DND-41 (cell line): ENCODE data around the gene NUP50.

Source experiments
- EZH2 ChIP-seq: IDR thresholded peaks from 3 replicates; pipeline ENCODE4 v1.6.1; 2012; ENCODE audit warnings: borderline replicate concordance, low read depth, mild to moderate bottlenecking, moderate library complexity, low read length, inconsistent platforms; ENCODE audit not compliant: severe bottlenecking
- TF ChIP-seq, protein P1 (sequence below): IDR thresholded peaks from 2 replicates; pipeline ENCODE4 v1.5.1; 2012; ENCODE audit warnings: borderline replicate concordance, low read length, moderate library complexity, mild to moderate bottlenecking; ENCODE audit not compliant: poor library complexity, severe bottlenecking; ENCODE audit errors: extremely low read depth

GRCh38 chr22:45218976-45219375 is 55.3 kb downstream of the NUP50 start:
- TF ChIP-seq, protein P1, sequence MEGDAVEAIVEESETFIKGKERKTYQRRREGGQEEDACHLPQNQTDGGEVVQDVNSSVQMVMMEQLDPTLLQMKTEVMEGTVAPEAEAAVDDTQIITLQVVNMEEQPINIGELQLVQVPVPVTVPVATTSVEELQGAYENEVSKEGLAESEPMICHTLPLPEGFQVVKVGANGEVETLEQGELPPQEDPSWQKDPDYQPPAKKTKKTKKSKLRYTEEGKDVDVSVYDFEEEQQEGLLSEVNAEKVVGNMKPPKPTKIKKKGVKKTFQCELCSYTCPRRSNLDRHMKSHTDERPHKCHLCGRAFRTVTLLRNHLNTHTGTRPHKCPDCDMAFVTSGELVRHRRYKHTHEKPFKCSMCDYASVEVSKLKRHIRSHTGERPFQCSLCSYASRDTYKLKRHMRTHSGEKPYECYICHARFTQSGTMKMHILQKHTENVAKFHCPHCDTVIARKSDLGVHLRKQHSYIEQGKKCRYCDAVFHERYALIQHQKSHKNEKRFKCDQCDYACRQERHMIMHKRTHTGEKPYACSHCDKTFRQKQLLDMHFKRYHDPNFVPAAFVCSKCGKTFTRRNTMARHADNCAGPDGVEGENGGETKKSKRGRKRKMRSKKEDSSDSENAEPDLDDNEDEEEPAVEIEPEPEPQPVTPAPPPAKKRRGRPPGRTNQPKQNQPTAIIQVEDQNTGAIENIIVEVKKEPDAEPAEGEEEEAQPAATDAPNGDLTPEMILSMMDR = no peak
- TF ChIP-seq EZH2 = no peak
